PC-9 (cell line): ENCODE results near the gene HKDC1. TPM values are rescaled to one million over a fixed set of nuclear protein-coding genes. Genes with fewer than 3 reads are reported as not detected.

ENCODE experiments used
- BruUV-seq: library from RNA; stranded (reverse); fragments of 400-500 nt; replicated peaks from 2 replicates; lab custom pipeline; 2021; lab: Mats Ljungman, UMichigan
- CTCF ChIA-PET: fragments of 300-600 bp; sonication (Branson Sonifier 250); formaldehyde crosslinking; loops from one replicate; lab custom pipeline; 2022; ENCODE audit warnings: antibody characterized with exemption; lab: Charles Lee
- POLR2A ChIA-PET: fragments of 300-600 bp; sonication (Branson Sonifier 250); formaldehyde crosslinking; loops from one replicate; lab custom pipeline; 2022; ENCODE audit warnings: antibody characterized with exemption; ENCODE audit not compliant: unreplicated experiment; lab: Charles Lee
- DNase-seq, 2 experiments: peaks; one replicate each; pipeline versions ENCODE4 v3.0.0 to v3.0.0-alpha.2; 2015 to 2022; ENCODE audit warnings: mixed read lengths in 1 of 2
- H2AFZ ChIP-seq: fragments of 200-600 bp; sonication (generic); 2 replicates; pipeline ENCODE4 v1.8.1; 2017; ENCODE audit warnings: antibody characterized with exemption
- H3F3A ChIP-seq: fragments of 200-600 bp; sonication (generic); 2 replicates; pipeline ENCODE4 v1.8.1; 2017; ENCODE audit warnings: antibody characterized with exemption, mild to moderate bottlenecking, low read depth; ENCODE audit not compliant: insufficient read depth
- H3K27ac ChIP-seq: fragments of 200-600 bp; sonication (generic); 2 replicates; pipeline ENCODE4 v1.6.1; 2016; ENCODE audit warnings: mixed run types
- H3K27me3 ChIP-seq: fragments of 200-600 bp; sonication (generic); 2 replicates; pipeline ENCODE4 v1.6.1; 2016; ENCODE audit warnings: low read depth, mixed run types; ENCODE audit not compliant: insufficient read depth
- H3K36me3 ChIP-seq: fragments of 200-600 bp; sonication (generic); 2 replicates; pipeline ENCODE4 v1.6.1; 2016; ENCODE audit warnings: low read depth, mixed run types
- H3K4me1 ChIP-seq: fragments of 200-600 bp; sonication (generic); replicated peaks from 2 replicates; pipeline ENCODE4 v1.6.1; 2016; ENCODE audit warnings: mixed run types; ENCODE audit not compliant: insufficient read depth
- H3K4me2 ChIP-seq: fragments of 200-600 bp; sonication (generic); 2 replicates; pipeline ENCODE4 v1.6.1; 2017; ENCODE audit warnings: mixed run types
- H3K4me3 ChIP-seq: fragments of 200-600 bp; sonication (generic); 2 replicates; pipeline ENCODE4 v1.6.1; 2016; ENCODE audit warnings: mixed run types
- H3K79me2 ChIP-seq: fragments of 200-600 bp; sonication (generic); 2 replicates; pipeline ENCODE4 v1.6.1; 2017; ENCODE audit warnings: low read depth, mixed run types
- H3K9me2 ChIP-seq: fragments of 200-600 bp; sonication (generic); 2 replicates; pipeline ENCODE4 v1.8.1; 2017; ENCODE audit warnings: mild to moderate bottlenecking; ENCODE audit not compliant: insufficient read depth
- H3K9me3 ChIP-seq: fragments of 200-600 bp; sonication (generic); 2 replicates; pipeline ENCODE4 v1.8.1; 2016; ENCODE audit warnings: low read depth; ENCODE audit not compliant: insufficient read depth
- H4K20me1 ChIP-seq: fragments of 200-600 bp; sonication (generic); 2 replicates; pipeline ENCODE4 v1.8.1; 2017; ENCODE audit not compliant: insufficient read depth
- EZH2 ChIP-seq: fragments of 200-600 bp; sonication (generic); IDR thresholded peaks from 2 replicates; pipeline ENCODE4 v1.8.0; 2017; ENCODE audit warnings: antibody characterized with exemption, low read depth
- intact Hi-C: fragments of 100-400 bp; cut with micrococcal nuclease; formaldehyde crosslinking; loops from one replicate; pipeline ENCODE4 v1.10.0; 2022; ENCODE audit not compliant: unreplicated experiment
- total RNA-seq: library from RNA; stranded (reverse); gene quantifications from 2 replicates; pipeline ENCODE4 v1.2.3, GENCODE V29; 2021
- TF ChIP-seq, protein P1 (sequence below): fragments of 200-600 bp; sonication (generic); conservative IDR thresholded peaks from 2 replicates; pipeline ENCODE4 v1.6.1; 2017; ENCODE audit warnings: mixed run types, antibody characterized with exemption, mild to moderate bottlenecking, moderate library complexity

HKDC1 gene
- total RNA-seq, 1 experiment from 2014 or later: 173 TPM

DNA sequence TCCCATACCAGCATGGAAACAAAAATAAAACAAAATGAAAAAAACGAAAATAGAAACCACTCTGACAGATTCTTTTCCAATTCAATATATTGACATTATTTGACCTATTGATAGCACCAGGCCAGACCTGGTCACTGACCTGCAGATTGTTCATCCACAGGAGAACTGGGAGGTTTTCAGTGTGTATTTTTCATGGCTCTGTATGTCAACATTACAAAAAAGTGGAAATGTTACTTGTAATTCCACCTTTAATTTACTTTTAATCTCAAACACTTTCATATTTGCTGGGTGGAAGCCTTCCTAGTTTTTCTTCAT lies 2.9 kb downstream of the HKDC1 start:
- 0 out of 2 replicates have a peak, but pooled peaks cover 4% of the 10 kb centered on the region for H3K36me3 ChIP-seq
- H4K20me1 ChIP-seq: no peaks in the 10 kb centered on the region
- H2AFZ ChIP-seq: no peak overlapping the region
- no peaks in the 10 kb centered on the region for H3K27me3 ChIP-seq
- TSS peak; percentile 35 for BruUV-seq
- H3K4me2 ChIP-seq: peak overlapping the region; percentile 73
- 0 out of 2 replicates have a peak, but pooled peaks cover 3% of the 10 kb centered on the region for H3K79me2 ChIP-seq
- CTCF ChIA-PET: interaction anchor here (0.7 to 1.5 kb wide), 2 partner anchors 9 to 140 kb away, joined by 5 to 7 read pairs; no protein-coding TSS in a partner anchor
- intact Hi-C loops: no loop called here
- H3F3A ChIP-seq: peaks cover 48% of the 10 kb centered on the region
- no peak for DNase-seq
- POLR2A ChIA-PET: interaction anchor here (0.7 to 1.0 kb wide), 2 partner anchors 10 to 11 kb away, joined by 6 to 17 read pairs; no protein-coding TSS in a partner anchor
- no peak overlapping the region; the same call in 1 of the 2 replicates for H3K4me3 ChIP-seq
- no peak for TF ChIP-seq EZH2
- TF ChIP-seq, protein P1, sequence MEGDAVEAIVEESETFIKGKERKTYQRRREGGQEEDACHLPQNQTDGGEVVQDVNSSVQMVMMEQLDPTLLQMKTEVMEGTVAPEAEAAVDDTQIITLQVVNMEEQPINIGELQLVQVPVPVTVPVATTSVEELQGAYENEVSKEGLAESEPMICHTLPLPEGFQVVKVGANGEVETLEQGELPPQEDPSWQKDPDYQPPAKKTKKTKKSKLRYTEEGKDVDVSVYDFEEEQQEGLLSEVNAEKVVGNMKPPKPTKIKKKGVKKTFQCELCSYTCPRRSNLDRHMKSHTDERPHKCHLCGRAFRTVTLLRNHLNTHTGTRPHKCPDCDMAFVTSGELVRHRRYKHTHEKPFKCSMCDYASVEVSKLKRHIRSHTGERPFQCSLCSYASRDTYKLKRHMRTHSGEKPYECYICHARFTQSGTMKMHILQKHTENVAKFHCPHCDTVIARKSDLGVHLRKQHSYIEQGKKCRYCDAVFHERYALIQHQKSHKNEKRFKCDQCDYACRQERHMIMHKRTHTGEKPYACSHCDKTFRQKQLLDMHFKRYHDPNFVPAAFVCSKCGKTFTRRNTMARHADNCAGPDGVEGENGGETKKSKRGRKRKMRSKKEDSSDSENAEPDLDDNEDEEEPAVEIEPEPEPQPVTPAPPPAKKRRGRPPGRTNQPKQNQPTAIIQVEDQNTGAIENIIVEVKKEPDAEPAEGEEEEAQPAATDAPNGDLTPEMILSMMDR: no peak
- peaks cover 73% of the 10 kb centered on the region for H3K4me1 ChIP-seq
- no peaks in the 10 kb centered on the region for H3K9me3 ChIP-seq
- peak overlapping the region; percentile 98 for H3K27ac ChIP-seq
- H3K9me2 ChIP-seq: no peaks in the 10 kb centered on the region

DNA sequence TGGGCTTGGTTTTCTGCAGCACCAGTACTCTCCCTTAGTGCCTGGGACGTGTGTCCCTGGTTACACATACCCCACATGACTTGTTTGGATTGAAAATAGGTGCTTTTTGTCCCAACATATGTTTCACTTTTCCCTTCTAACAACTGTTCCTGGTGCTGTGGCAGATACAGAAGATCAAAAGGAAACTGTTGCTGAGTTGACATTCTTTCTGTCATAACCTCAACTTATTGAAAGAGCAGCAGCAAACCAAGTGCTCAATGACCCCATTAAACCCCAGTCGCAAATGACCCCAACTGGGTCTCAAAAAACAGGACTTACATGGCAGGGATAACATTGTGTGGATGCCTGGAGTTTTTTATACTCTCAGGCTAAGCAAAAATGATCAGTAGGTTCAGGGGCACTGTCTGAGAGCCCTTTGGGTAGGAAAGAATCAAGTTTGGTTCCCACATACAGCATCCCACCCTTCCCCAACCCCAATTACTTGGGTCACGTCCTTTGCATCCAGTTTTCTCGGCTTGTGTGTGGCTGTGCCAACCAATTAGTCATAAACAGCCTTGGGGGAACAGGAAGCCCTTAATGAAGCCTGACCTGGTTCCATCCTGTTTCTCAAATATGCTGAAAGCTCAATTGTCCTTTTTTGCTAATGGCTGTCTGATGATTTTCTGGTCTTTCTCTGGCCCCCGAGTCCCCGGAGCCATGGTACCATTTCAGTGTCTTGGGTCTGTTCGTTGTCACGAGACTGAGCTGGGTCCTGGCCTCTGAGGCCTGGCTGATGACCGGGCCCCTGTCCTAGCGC lies 4.9 kb downstream of the HKDC1 start:
- intact Hi-C loops: no loop called here
- Histone ChIP-seq H3K27me3 (no peaks in the 10 kb centered on the region), H3K79me2 (peaks cover 13% of the 10 kb centered on the region; the same call in 1 of the 2 replicates), H3K36me3 (0 out of 2 replicates have a peak, but pooled peaks cover 4% of the 10 kb centered on the region), H3K9me2 (no peaks in the 10 kb centered on the region), H3K4me3 (no peak overlapping the region), H4K20me1 (no peaks in the 10 kb centered on the region), H2AFZ (no peak overlapping the region), H3K4me2 (peak overlapping the region; percentile 50), H3K4me1 (peaks cover 81% of the 10 kb centered on the region), H3F3A (peaks cover 46% of the 10 kb centered on the region), H3K27ac (peak overlapping the region; percentile 85), H3K9me3 (no peaks in the 10 kb centered on the region)
- ChIA-PET CTCF (no interaction called here), POLR2A (no interaction called here)
- DNase-seq: peak in 1 of 2 experiments; percentile 78
- BruUV-seq: no TSS peak
- TF ChIP-seq, protein P1: no peak
- TF ChIP-seq EZH2: no peak

DNA sequence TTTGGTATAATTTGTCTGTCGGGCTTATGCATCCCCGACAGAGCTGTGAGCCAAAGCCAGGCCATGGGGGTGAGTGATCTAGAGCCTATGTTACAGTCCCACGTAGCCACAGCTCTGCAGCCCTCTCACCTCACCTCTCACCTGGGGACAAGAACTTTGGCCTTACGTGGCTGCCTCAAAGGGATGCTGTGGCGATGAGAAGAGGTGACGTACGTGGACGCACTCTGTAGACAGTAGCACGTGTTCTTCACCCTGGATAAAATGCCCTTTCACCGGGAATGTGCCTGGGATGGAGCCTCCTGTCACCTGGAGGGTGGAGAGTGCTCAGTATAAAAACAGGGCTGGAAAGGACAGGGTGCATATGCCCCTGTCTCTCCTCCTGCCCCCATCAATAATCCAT lies 5.5 kb downstream of the HKDC1 start:
- no TSS peak for BruUV-seq
- POLR2A ChIA-PET: no interaction called here
- no peaks in the 10 kb centered on the region for H3K9me3 ChIP-seq
- no peaks in the 10 kb centered on the region for H4K20me1 ChIP-seq
- H3K27me3 ChIP-seq: no peaks in the 10 kb centered on the region
- H3K9me2 ChIP-seq: no peaks in the 10 kb centered on the region
- H3K4me3 ChIP-seq: no peak overlapping the region
- 0 out of 2 replicates have a peak, but pooled peaks cover 4% of the 10 kb centered on the region for H3K36me3 ChIP-seq
- peaks cover 19% of the 10 kb centered on the region for H3K79me2 ChIP-seq
- H3F3A ChIP-seq: peaks cover 46% of the 10 kb centered on the region
- H3K4me2 ChIP-seq: peak overlapping the region; percentile 50
- no peak overlapping the region for H2AFZ ChIP-seq
- H3K4me1 ChIP-seq: peaks cover 87% of the 10 kb centered on the region
- intact Hi-C loops: no loop called here
- CTCF ChIA-PET: no interaction called here
- peak overlapping the region; percentile 85 for H3K27ac ChIP-seq
- TF ChIP-seq EZH2: no peak
- TF ChIP-seq, protein P1: no peak
- no peak for DNase-seq
